Activated gamma-delta T cell treated with anti-CD3 and anti-CD28 coated beads, Interleukin-2, amount 50 U/mL, for 16 hours (primary cell): ENCODE results near the gene ZNF687.
"Not testable (repeated sequence)": the region's sequence is repeated elsewhere in the genome, so short reads cannot be mapped to it uniquely, and the experiment has no call there.

Experiments
- DNase-seq: peaks from one replicate; pipeline ENCODE4 v3.0.0-alpha.2; 2020; ENCODE audit warnings: low read depth

ZNF687 gene, protein sequence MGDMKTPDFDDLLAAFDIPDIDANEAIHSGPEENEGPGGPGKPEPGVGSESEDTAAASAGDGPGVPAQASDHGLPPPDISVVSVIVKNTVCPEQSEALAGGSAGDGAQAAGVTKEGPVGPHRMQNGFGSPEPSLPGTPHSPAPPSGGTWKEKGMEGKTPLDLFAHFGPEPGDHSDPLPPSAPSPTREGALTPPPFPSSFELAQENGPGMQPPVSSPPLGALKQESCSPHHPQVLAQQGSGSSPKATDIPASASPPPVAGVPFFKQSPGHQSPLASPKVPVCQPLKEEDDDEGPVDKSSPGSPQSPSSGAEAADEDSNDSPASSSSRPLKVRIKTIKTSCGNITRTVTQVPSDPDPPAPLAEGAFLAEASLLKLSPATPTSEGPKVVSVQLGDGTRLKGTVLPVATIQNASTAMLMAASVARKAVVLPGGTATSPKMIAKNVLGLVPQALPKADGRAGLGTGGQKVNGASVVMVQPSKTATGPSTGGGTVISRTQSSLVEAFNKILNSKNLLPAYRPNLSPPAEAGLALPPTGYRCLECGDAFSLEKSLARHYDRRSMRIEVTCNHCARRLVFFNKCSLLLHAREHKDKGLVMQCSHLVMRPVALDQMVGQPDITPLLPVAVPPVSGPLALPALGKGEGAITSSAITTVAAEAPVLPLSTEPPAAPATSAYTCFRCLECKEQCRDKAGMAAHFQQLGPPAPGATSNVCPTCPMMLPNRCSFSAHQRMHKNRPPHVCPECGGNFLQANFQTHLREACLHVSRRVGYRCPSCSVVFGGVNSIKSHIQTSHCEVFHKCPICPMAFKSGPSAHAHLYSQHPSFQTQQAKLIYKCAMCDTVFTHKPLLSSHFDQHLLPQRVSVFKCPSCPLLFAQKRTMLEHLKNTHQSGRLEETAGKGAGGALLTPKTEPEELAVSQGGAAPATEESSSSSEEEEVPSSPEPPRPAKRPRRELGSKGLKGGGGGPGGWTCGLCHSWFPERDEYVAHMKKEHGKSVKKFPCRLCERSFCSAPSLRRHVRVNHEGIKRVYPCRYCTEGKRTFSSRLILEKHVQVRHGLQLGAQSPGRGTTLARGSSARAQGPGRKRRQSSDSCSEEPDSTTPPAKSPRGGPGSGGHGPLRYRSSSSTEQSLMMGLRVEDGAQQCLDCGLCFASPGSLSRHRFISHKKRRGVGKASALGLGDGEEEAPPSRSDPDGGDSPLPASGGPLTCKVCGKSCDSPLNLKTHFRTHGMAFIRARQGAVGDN

DNA sequence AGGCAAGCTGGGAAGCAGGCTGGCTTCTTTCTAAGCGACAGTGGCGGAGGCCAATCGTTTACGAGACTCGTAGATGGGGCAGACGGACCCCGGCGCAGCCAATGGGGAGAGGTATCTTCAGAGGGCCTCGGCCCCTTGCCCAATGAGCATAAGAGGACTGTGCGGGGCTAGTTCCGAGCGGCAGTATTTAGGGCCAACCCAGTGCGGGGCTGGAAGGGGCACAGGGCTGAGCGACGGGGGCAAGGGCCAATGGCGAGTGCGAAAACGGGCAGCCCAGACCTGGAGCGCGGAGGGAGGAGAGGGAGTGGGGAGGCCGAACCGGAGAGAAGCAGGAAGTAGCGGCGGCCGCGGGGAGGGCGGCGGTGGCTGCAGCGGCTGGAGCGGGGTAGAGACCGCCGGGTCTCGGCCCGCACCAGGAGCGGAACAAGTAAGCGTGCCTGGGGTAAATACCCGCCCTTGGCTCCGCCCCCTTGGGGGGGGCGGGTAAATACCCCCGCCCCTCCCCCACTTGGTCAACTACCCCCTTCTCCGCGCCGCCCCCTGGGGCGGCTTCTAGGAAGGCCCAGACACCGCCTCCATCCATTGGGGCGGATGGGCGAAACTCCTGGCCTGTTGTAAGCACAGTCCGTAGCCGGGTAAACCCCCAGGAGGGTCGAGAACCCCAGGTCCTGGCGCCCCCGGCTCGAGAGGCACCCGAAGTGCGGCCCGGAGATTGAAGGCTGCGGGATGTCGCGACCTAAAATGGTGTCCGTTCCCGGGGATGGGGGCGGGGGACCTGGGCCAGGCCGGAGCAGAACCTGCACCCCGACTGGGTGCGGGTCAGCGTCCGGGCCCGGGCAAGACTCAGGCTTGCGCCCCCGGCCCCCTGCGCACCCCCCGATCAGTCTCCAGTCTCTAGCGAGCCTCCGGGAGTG, at the start of gene ZNF687:
TSS of gene ZNF687 (plus strand) at position 331 of the 914 bp plus-strand sequence. CDS start 3,993 bp downstream, outside the sequence.
- peak; percentile 98 for DNase-seq

DNA sequence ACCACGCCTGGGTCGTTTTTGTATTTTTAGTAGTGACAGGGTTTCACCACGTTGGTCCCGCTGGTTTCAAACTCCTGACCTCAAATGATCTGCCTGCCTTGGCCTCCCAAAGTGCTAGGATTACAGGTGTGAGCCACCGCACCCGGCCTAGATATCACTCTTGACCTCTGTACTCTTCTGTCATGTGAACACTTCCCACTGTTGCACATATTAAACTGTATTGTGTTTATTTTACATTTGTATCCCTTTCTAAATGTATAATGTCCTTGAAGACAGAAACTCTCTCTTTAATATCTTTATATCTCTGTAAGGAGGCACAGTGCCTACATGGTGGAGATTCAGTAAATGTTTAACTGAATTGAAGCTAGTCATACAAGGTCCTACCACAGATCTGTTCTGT, 46.9 kb upstream of the ZNF687 start:
- DNase-seq = no peak

DNA sequence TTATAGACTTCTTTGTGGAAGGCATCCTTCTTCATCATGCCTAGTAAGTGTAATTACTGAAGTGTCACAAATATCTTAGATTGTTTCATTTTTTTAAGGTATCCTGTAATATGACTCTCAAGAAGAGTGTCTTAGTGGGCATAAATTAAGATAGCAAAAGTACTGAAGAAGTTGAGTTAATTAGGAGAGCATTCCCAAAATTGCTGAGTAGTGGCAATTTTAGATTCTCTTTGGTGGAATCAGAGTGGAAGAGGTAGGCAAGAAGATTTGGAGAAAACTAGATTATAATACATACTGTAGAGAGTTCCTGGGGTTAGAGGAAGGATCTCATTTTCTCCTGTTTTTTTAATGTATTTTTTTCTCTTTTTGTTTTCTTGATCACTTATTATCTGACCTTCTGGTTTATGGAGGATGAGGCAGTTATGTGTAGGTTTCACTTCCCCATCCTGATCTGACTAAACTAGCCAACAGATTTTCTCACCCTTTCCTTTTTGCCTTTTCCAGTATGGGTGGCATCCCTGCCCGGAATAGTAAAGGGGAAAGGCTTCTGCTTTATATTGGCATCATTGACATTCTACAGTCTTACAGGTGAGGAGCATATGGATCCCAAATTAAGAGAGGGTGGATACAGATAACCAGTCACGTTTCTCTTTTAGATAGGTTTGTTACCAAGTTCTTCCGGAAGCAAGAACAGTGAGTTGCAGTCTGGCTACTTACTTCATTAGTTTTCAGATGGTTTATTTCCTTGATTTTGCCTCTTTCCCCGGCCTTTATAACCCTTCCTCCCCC, 44.2 kb upstream of the ZNF687 start:
- no peak for DNase-seq

DNA sequence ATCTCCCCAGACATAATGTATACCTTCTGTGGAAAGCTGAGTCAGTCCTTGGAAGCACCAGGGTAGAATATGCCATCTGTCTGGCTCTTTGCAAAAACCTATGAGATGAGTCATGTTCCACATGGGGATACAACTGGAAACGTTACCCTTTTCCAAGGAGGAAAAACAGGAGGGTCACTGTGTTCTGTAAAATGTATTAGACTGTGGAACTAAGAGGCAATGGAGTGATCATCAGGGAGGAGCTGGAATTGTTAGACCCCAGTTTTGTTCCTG, 43.7 kb upstream of the ZNF687 start:
- DNase-seq = no peak

DNA sequence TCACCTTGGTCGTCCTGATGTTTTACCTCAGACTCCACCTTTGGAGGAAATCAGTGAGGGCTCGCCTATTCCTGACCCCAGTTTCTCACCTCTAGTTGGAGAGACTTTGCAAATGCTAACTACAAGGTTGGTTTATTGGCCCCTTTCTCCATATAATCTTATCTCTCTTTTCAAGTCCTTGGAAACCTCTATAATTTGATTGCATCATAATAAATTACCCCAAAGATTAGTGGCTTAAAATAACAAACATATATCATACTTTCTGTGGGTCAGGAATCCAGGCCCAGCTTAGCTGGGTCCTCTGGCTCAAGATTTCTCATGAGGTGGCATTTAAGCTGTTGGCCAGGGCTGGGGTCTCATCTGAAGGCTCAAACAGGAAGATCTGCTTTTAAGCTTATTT, 39.7 kb upstream of the ZNF687 start:
- DNase-seq = no peak

DNA sequence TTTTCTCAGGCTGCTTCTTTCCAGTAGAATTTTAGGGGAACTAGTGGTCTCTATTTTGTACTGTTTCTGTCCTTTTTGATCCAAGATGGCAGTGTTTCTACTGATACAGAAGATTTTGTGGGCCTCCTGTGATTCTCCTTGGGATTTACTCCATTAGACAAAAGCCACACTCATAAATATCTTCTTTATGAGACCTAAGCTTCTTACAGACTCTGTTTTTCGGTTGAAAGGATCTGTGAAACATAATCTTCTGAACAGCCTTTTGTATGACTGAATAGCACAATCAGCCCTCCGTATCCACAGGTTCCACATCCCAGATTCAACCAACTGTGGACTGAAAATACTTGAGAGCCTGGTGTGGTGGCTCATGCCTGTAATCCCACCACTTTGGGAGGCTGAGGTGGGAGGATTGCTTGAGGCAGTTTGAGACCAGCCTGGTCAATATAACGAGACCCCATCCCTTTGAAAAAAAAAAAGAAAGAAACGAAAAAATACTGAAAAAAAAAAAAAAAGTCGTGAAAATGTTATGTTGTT, 38.3 kb upstream of the ZNF687 start:
- DNase-seq = no peak

DNA sequence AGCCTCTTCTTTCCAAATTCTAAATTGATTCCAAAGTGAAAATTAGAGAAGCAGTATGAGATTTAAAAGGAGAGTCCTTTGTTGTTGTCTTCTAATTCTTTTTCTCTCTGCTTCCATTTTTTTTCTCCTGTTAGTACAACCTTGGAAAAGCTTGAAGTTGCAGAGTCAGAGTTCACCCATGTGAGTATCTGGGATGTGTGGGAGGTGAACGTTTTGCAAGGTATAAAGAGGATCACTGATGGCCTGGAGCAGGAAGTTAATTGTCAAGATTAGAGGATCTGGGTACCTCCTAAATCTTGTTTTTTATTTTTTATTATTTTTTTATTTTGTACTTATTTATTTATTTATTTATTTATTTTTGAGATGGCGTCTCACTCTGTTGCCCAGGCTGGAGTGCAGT, 35.3 kb upstream of the ZNF687 start:
- no peak for DNase-seq

DNA sequence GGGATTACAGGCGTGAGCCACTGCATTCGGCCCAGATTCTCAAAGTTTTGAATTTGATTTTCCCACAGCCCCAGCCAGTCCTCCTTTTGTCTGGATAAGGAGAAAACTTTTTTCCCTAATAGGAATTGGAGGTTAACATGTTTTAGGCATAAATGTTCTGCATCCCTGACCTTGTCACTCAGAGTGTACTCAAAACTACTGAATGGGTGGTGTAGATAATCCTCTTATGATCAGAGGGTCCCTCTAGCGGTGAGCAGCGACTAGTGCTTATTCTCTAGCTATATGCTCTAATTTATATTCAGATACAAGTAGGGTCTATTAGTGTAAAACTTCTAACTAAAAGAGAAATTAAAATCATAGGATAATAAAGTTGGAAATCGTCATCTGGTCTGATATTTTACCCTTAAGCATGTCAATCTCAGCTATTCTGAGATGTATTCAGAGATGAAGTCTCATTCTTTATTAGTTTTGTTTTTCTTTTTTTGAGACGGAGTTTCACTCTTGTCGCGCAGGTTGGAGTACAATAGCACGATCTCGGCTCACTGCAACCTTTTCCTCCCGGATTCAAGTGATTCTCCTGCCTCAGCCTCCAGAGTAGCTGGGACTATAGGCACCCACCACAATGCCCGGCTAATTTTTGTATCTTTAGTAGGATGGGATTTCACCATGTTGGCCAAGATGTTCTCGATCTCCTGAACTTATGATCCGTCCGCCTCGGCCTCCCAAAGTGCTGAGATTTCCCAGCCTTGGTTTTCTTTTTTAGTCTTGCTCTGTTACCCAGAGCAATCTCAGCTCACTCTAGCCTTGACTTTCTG, 30.2 kb upstream of the ZNF687 start:
- DNase-seq = peak; percentile 37

DNA sequence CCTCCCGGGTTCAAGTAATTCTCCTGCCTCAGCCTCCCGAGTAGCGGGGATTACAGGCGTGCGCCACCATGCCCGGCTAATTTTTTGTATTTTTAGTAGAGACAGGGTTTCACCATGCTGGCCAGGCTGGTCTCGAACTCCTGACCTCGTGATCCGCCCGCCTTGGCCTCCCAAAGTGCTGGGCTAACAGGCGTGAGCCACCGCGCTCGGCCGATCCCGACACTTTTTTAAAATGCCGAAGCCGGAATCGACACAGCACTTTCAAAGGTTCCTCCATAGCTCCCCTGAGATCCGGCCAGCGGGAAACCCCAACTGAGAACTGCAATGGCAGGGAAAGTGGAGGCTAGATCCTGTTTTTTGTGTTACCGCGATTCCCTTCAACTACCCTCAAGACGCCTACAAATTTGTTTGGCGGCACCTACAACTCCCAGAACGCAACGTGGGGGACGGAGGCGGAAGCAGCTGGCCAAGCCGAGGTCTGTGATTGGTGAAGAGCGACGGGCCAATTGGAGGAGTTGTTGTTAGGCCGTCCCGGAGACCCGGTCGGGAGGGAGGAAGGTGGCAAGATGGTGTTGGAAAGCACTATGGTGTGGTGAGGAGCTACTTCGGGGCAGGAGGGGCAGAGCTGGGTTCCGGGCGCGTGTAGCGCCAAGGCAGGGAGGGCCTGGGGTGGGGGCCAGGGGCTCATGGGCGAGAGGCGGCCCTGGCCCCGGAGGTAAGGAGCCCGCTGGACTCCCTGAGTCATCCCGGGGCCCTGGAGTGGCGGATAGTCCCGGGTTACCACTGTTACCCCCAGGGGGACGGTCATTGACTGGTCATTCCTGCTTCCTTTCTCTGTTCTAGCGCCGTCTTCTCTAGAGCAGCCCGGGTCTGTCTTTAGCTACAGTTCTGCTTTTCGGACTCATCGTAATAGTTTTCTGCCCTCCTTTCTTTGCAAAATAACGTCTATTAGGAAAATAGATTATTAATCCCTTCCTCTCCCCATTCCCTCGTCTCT, 27.6 kb upstream of the ZNF687 start, which contains the start of gene PSMD4:
TSS of gene PSMD4 (plus strand) at position 518 of the 997 bp plus-strand sequence. CDS start at position 567, 49 bp downstream.
- DNase-seq = peak; percentile 86

DNA sequence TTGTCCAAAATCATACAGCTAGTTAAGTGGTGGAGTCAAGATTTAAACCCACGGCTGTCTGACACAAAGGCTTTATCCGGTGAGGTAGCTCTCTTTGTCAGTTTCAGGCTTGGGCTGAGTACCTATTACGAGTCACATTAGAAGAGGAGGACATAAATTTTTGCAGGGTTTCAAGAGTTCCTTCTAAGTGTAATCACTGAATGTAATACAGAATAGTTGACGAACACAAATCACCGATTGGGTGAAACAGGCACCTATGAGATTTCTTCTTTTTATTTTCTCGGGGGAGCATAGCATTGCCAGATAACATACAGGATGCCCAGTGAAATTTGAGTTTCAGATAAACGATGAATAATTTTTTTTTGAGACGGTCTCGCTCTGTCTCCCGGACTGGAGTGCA, 26.7 kb upstream of the ZNF687 start:
- no peak for DNase-seq

DNA sequence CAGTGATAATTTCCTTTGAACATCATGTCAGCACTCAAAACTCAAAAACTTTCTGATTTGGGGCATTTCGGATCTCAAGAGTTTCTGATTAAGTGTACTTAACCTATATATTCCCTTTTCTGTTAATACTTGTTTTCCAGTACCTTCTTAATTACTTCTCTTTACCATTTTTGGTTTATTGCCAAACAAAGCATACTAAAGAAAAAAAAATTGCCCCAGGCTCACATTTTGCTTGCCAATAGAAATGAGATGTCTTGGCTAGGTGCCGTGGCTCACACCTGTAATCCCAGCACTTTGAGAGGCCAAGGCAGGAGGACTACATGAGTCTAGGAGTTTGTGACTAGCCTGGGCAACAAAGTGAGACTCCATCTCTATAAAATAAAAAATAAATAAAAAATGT, 22.7 kb upstream of the ZNF687 start:
- DNase-seq = no peak

DNA sequence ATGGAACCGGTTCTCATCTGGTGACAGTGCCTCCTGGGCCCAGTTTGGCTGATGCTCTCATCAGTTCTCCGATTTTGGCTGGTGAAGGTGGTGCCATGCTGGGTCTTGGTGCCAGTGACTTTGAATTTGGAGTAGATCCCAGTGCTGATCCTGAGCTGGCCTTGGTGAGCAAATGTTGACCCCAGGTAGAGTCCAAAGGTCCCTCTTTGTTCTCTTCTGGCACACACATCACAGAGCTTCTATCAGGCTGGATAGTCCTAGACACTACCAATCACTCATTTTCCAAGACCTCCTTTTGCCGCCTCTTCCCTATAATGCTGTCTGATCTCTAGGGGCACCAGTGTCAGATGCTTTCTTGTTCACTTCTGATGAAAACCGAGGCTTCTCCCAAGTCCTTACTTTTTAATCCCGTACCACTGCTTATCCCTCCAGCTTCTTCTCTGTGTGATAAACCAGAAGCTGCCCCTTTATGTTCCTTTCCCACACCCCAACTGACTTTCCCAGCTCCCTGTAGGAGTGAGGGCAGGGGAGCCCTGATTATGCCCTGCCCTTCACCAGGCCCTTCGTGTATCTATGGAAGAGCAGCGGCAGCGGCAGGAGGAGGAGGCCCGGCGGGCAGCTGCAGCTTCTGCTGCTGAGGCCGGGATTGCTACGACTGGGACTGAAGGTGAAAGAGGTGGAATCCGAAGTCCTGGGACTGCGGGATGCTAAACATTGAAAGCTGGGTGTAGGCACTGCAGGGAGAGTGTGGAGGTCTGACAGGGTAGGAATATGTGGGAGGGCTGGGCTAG, 16.5 kb upstream of the ZNF687 start:
- DNase-seq = no peak

DNA sequence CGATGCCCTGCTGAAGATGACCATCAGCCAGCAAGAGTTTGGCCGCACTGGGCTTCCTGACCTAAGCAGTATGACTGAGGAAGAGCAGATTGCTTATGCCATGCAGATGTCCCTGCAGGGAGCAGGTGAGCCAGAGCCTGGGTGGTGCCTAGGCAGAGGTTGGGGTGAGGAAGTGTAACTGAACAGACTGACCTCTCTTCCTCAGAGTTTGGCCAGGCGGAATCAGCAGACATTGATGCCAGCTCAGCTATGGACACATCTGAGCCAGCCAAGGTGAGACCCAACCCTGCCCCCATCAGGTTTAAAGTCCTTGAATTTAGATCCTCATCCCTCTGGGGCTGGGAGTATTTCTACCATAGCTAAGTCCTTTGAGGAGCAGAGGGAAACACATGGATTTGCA, 15.8 kb upstream of the ZNF687 start:
- DNase-seq = no peak

DNA sequence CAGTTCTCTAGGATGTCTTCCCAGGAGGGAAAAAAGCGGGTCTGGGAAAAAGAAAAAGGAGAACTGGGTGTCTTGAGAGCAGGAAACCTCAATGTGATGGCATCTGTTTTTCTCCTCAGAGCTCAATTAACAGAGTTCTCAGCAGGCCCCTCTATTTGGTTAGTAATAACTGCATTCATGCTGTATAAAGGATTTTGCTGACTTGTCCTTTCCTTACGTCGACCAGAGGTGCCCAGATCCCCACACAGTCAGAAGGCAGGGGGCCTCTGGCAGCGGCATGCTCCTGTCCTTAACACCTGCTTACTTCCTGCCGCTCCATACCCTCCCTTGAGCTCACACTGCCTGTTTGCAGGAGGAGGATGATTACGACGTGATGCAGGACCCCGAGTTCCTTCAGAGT, 15.3 kb upstream of the ZNF687 start:
- DNase-seq = no peak

DNA sequence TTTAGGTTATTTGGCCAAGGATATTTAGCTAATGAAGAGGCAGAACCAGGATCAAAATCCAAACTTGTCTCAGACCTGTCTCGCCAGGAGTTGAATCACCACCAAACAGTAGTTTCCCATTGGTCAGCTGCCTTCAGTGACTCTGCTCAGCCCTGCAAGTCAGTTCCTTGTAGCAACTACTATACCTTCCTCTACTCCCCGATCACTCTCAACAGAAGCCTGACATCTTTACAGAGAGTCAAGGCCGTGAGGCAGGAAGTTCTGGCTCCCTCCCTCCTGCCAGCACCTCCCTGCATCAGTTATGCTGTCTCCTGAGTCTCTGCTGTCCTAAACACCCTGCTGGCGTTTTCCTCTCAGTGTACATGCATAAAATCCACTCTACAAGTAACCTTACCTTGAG, 14.3 kb upstream of the ZNF687 start:
- no peak for DNase-seq

DNA sequence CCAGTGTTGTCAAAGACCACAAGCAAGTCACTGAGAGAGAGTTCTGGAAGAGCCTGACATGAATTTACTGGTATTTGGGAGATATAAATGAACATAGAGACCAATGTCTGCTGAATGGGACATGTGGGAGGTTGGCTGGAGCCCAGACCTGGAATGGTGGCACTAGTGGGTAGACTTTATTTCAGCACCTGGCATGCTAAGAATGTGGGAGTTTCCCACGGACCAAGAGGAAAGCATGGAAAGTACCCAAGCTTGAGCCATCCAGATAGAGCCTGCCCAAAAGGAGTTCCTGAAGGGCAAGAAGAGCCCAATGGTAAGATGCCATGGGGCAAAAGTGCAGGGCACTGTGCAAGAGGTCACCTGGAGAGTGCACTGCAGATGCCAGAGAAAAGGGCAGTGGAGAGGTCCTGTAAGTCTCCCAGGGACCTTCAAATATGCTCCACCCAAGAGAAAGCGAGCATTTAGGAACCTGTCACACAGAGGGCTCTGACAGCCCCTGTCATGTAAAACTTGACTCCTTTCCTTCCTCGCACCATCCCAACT, 8.1 kb upstream of the ZNF687 start:
- DNase-seq = no peak

DNA sequence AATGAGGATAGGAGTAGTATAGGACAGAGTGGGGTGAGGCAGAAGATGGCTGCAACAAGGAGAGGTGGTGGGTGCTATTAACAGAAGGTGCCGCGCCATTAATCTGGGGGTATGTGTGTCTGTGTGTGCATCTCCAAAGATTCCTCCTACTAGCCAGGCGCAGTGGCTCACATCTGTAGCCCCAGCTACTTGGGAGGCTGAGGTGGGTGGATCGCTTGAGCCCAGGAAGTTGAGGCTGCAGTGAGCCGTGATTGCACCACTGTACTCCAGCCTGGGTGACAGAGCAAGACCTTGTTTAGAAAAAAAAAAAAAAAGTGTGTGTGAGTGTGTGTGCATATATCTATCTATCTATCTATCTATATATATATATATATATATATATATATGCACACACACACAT, 6.8 kb upstream of the ZNF687 start:
- not testable (repeated sequence) for DNase-seq
